Liver (tissue), 9 donors: Measurements from ENCODE around the gene LRRC38. TPM values are rescaled to one million over a fixed set of nuclear protein-coding genes. Genes with fewer than 3 reads are reported as not detected.
"Not testable (repeated sequence)": the region's sequence is repeated elsewhere in the genome, so short reads cannot be mapped to it uniquely, and the experiment has no call there.

Source experiments
- DNase-seq: peaks from one replicate; pipeline ENCODE4 v3.0.0-alpha.2; 2017; ENCODE audit warnings: low spot score
- H3K27ac ChIP-seq, 2 donors: one replicate each; pipeline ENCODE4 v1.7.0; 2013; ENCODE audit warnings: inconsistent platforms in 2 of 2, low read length in 2 of 2, control low read depth in 1 of 2, low read depth in 1 of 2, mild to moderate bottlenecking in 1 of 2
- H3K27me3 ChIP-seq, 4 donors: one replicate each; pipeline versions ENCODE4 v1.6.1 to v1.7.0; 2013; ENCODE audit warnings: low read length in 3 of 4, inconsistent platforms in 1 of 4, mild to moderate bottlenecking in 1 of 4, moderate library complexity in 1 of 4; ENCODE audit not compliant: control insufficient read depth in 4 of 4, insufficient read depth in 4 of 4
- H3K36me3 ChIP-seq, 4 donors: one replicate each; pipeline versions ENCODE4 v1.6.1 to v1.7.0; 2013; ENCODE audit warnings: low read length in 3 of 4, mild to moderate bottlenecking in 3 of 4, low read depth in 1 of 4, moderate library complexity in 1 of 4; ENCODE audit not compliant: control insufficient read depth in 4 of 4, insufficient read depth in 3 of 4
- H3K4me1 ChIP-seq, 4 donors: one replicate each; pipeline versions ENCODE4 v1.6.1 to v1.7.0; 2013; ENCODE audit warnings: low read length in 3 of 4, mild to moderate bottlenecking in 3 of 4, moderate library complexity in 1 of 4; ENCODE audit not compliant: control insufficient read depth in 4 of 4, insufficient read depth in 4 of 4
- H3K4me3 ChIP-seq, 3 donors: one replicate each; pipeline versions ENCODE4 v1.6.1 to v1.7.0; 2013; ENCODE audit warnings: low read length in 3 of 3, control low read depth in 1 of 3, low read depth in 1 of 3, mild to moderate bottlenecking in 1 of 3
- H3K9ac ChIP-seq, 2 donors: one replicate each; pipeline ENCODE4 v1.7.0; 2013; ENCODE audit warnings: low read length in 2 of 2, mild to moderate bottlenecking in 2 of 2, moderate library complexity in 2 of 2, control low read depth in 1 of 2, low read depth in 1 of 2
- H3K9me3 ChIP-seq, 4 donors: one replicate each; pipeline versions ENCODE4 v1.6.1 to v1.7.0; 2013; ENCODE audit warnings: low read length in 3 of 4; ENCODE audit not compliant: control insufficient read depth in 4 of 4
- EGR1 ChIP-seq, 2 donors: IDR thresholded peaks; 2 replicates each; pipeline ENCODE4 v1.6.1; 2016 to 2018; ENCODE audit warnings: antibody characterized with exemption in 2 of 2, low read depth in 2 of 2
- FOXA2 ChIP-seq: IDR thresholded peaks from 2 replicates; pipeline ENCODE4 v1.6.1; 2016; ENCODE audit warnings: antibody characterized with exemption
- GABPA ChIP-seq, 2 donors: IDR thresholded peaks in 1 of 2; conservative IDR thresholded peaks in 1 of 2; 2 replicates each; pipeline ENCODE4 v1.6.1; 2016; ENCODE audit warnings: antibody characterized with exemption in 2 of 2, mild to moderate bottlenecking in 1 of 2, moderate library complexity in 1 of 2
- HNF4A ChIP-seq, 2 donors: conservative IDR thresholded peaks; 2 replicates each; pipeline ENCODE4 v1.6.1; 2016; ENCODE audit warnings: antibody characterized with exemption in 2 of 2, mild to moderate bottlenecking in 2 of 2
- RAD21 ChIP-seq, 2 donors: IDR thresholded peaks; 2 replicates each; pipeline ENCODE4 v1.6.1; 2016; ENCODE audit warnings: antibody characterized with exemption in 2 of 2, mild to moderate bottlenecking in 2 of 2
- SP1 ChIP-seq: IDR thresholded peaks from 2 replicates; pipeline ENCODE4 v1.6.1; 2018; ENCODE audit warnings: antibody characterized with exemption, mild to moderate bottlenecking
- TAF1 ChIP-seq: conservative IDR thresholded peaks from 2 replicates; pipeline ENCODE4 v1.6.1; 2016; ENCODE audit warnings: antibody characterized with exemption, mild to moderate bottlenecking
- YY1 ChIP-seq: IDR thresholded peaks from 2 replicates; pipeline ENCODE4 v1.6.1; 2016; ENCODE audit warnings: antibody characterized with exemption, mild to moderate bottlenecking
- whole genome bisulfite sequencing: extraction: QIAGEN DNeasy Blood & Tissue Kit; methylation state at CpG from one replicate; pipeline ENCODE4 v1.1.7; 2013; 5-methylcytosine and 5-hydroxymethylcytosine counted together
- polyA plus RNA-seq, 2 donors: library from polyadenylated mRNA; stranded (reverse) in 1 of 2; unstranded in 1 of 2; fragments of 200-250 nt in 1 of 2; fragments of >200 nt in 1 of 2; fragmentation: Nextera tagmentation in 1 of 2; extraction: Ambion mirVana in 1 of 2; gene quantifications; one replicate each; pipeline versions ENCODE4 v1.2.1 to v1.2.3, GENCODE V29; 2013 to 2015
- total RNA-seq, 2 donors: library from RNA; depleted of rRNA; stranded (reverse); fragments of >200 nt; gene quantifications; one replicate each; pipeline ENCODE4 v1.2.3, GENCODE V29; 2014
- TF ChIP-seq, protein P1 (sequence below): IDR thresholded peaks from 2 replicates; pipeline ENCODE4 v1.6.1; 2016; ENCODE audit warnings: antibody characterized with exemption
- TF ChIP-seq, protein P2 (sequence below): IDR thresholded peaks from 2 replicates; pipeline ENCODE4 v1.6.1; 2016; ENCODE audit warnings: antibody characterized with exemption
- TF ChIP-seq, protein P3 (sequence below): fragments of 150-350 bp; IDR thresholded peaks from 2 replicates; pipeline ENCODE4 v1.5.1; 2017; ENCODE audit warnings: improper control_type of control experiment, low read depth, low read length; ENCODE audit not compliant: missing input control
- donor health status: healthy.
- donor health status: healthy.
- donor health status: healthy.
- donor health status: healthy.
- donor health status: healthy.

The LRRC38 gene
- total and polyA plus RNA-seq, 4 donors: not detected

DNA sequence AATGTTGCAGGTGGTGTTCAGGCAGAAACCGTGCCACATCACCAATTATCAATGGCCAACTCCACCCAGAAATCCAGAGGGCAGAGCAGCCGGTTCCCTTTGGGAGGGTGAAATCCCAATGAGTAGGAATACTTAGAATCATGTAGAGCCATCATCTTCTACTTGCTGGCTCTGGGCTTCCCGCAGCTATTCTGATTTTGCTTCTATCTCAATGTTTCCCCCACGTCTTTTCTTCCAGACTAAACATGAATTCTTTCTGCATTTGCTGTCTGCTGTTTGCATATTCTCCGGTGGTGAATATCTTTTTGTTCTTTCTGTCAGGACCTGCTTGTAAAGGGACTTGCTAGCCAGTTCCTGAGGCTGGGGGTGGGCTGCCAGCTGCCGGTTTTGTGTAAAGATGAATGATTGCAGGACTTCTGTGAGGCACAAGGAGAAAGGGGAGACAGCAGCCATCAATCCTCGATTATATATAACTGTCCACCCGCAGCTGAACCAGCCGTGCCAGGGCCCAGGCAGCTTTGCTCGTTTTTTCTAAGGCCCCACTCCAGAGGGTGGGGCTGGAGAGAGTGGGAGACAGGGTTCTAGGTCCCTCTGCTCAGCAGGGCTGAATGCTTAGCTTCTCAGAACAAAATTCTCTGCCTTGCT, 70.3 kb downstream of the LRRC38 start:
- Histone ChIP-seq H3K4me1 (no peaks in the 10 kb centered on the region), H3K27ac (no peak overlapping the region), H3K4me3 (no peak overlapping the region), H3K27me3 (no peaks in the 10 kb centered on the region), H3K9me3 (no peaks in the 10 kb centered on the region), H3K9ac (no peak overlapping the region), H3K36me3 (no peaks in the 10 kb centered on the region)
- no peak for DNase-seq
- 63% methylated on average over 10 of the region's 10 CpGs for WGBS
- TF ChIP-seq, protein P1, sequence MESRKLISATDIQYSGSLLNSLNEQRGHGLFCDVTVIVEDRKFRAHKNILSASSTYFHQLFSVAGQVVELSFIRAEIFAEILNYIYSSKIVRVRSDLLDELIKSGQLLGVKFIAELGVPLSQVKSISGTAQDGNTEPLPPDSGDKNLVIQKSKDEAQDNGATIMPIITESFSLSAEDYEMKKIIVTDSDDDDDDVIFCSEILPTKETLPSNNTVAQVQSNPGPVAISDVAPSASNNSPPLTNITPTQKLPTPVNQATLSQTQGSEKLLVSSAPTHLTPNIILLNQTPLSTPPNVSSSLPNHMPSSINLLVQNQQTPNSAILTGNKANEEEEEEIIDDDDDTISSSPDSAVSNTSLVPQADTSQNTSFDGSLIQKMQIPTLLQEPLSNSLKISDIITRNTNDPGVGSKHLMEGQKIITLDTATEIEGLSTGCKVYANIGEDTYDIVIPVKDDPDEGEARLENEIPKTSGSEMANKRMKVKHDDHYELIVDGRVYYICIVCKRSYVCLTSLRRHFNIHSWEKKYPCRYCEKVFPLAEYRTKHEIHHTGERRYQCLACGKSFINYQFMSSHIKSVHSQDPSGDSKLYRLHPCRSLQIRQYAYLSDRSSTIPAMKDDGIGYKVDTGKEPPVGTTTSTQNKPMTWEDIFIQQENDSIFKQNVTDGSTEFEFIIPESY: no peak
- TF ChIP-seq FOXA2: no peak
- no peak for TF ChIP-seq HNF4A (conservative IDR thresholded peaks at IDR 0.05)
- TF ChIP-seq, protein P2, sequence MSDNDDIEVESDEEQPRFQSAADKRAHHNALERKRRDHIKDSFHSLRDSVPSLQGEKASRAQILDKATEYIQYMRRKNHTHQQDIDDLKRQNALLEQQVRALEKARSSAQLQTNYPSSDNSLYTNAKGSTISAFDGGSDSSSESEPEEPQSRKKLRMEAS: no peak
- no peak for TF ChIP-seq TAF1
- no peak for TF ChIP-seq GABPA (IDR thresholded peaks at IDR 0.05 in 1 of 2, conservative IDR thresholded peaks at IDR 0.05 in 1 of 2)
- TF ChIP-seq EGR1 (IDR thresholded peaks at IDR 0.05; ENCODE audit: low read depth in 2 of 2): no peak
- TF ChIP-seq, protein P3, sequence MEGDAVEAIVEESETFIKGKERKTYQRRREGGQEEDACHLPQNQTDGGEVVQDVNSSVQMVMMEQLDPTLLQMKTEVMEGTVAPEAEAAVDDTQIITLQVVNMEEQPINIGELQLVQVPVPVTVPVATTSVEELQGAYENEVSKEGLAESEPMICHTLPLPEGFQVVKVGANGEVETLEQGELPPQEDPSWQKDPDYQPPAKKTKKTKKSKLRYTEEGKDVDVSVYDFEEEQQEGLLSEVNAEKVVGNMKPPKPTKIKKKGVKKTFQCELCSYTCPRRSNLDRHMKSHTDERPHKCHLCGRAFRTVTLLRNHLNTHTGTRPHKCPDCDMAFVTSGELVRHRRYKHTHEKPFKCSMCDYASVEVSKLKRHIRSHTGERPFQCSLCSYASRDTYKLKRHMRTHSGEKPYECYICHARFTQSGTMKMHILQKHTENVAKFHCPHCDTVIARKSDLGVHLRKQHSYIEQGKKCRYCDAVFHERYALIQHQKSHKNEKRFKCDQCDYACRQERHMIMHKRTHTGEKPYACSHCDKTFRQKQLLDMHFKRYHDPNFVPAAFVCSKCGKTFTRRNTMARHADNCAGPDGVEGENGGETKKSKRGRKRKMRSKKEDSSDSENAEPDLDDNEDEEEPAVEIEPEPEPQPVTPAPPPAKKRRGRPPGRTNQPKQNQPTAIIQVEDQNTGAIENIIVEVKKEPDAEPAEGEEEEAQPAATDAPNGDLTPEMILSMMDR: no peak
- no peak for TF ChIP-seq SP1
- no peak for TF ChIP-seq RAD21 (IDR thresholded peaks at IDR 0.05)

DNA sequence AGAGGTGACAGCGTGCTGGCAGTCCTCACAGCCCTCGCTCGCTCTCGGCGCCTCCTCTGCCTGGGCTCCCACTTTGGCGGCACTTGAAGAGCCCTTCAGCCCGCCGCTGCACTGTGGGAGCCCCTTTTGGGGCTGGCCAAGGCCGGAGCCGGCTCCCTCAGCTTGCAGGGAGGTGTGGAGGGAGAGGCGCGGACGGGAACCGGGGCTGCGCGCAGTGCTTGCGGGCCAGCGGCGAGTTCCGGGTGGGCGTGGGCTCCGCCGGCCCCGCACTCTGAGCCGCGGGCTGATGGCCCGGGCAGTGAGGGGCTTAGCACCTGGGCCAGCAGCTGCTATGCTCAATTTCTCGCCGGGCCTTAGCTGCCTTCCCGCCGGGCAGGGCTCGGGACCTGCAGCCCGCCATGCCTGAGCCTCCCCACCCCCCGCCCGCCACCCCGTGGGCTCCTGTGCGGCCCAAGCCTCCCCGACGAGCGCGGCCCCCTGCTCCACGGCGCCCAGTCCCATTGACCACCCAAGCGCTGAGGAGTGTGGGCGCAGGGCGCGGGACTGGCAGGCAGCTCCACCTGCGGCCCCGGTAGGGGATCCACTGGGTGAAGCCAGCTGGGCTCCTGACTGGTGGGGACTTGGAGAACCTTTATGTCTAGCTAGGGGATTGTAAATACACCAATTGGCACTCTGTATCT, 74.6 kb downstream of the LRRC38 start:
- H3K9me3 ChIP-seq, H3K27ac ChIP-seq, DNase-seq, H3K9ac ChIP-seq, H3K4me3 ChIP-seq, H3K27me3 ChIP-seq, H3K36me3 ChIP-seq, H3K4me1 ChIP-seq: not testable (repeated sequence)
- 91% methylated on average over 49 of the region's 49 CpGs for WGBS

DNA sequence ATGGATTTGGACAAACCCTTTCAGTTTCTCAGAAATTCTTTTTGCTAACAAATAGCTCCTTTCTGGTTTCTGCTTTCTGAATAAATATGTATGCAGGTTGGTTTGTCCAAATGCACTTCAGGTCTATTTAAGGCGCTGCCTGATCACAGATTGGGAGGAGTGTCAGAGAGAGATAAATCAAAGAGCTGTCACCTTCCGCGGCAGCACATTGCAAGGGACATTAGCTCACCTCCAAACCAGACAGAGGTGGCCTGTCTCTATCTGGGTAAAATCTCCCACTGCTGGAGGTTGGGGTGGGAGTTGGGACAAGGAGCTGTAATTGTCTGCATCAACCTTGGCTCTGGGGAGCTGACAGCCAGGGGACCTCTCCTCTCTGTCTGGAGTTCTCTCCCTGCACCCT, 78.3 kb downstream of the LRRC38 start:
- no peak for TF ChIP-seq YY1
- DNase-seq: no peak

DNA sequence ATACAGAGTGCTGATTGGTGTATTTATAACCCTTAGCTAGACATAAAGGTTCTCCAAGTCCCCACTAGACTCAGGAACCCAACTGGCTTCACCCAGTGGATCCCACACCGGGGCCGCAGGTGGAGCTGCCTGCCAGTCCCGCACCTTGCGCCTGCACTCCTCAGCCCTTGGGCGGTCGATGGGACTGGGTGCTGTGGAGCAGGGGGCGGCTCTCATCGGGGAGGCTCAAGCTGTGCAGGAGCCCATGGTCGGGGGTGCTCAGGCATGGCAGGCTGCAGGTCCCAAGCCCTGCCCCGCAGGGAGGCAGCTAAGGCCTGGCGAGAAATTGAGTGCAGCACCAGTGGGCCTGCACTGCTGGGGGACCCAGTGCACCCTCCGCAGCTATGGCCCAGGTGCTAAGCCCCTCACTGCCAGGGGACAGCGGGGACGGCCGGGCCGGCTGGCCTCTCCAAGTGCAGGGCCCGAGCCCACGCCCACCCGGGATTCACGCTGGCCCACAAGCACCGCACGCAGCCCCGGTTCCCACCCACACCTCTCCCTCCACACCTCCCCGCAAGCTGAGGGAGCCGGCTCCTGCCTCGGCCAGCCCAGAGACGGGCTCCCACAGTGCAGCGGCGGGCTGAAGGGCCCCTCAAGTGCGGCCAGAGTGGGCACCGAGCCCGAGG, 80.0 kb downstream of the LRRC38 start:
- not testable (repeated sequence) for H3K4me1 ChIP-seq, H3K27me3 ChIP-seq, H3K27ac ChIP-seq, H3K9ac ChIP-seq, DNase-seq, H3K4me3 ChIP-seq, H3K36me3 ChIP-seq, H3K9me3 ChIP-seq
- WGBS: 91% methylated on average over 32 of the region's 32 CpGs

More for the DNA sequence above, 78.3 kb downstream of the LRRC38 start:
- WGBS: 84% methylated on average over 3 of the region's 3 CpGs
- no peak overlapping the region for H3K4me3 ChIP-seq
- H3K9me3 ChIP-seq: no peaks in the 10 kb centered on the region
- H3K4me1 ChIP-seq: no peaks in the 10 kb centered on the region
- H3K9ac ChIP-seq: no peak overlapping the region
- H3K27ac ChIP-seq: no peak overlapping the region
- no peaks in the 10 kb centered on the region for H3K36me3 ChIP-seq
- no peaks in the 10 kb centered on the region for H3K27me3 ChIP-seq
